H1 (cell line): Measurements from ENCODE around the gene TRIM60. TPM values are rescaled to one million over a fixed set of nuclear protein-coding genes. Genes with fewer than 3 reads are reported as not detected.
A peak's percentile ranks its signal among the peaks of the same experiment; 100 is the strongest.

Experiments
- CTCF ChIA-PET: fragments of 300-600 bp; sonication (Branson Sonifier 250); formaldehyde crosslinking; loops from one replicate; lab custom pipeline; 2021; ENCODE audit not compliant: partially characterized antibody; lab: Charles Lee
- POLR2A ChIA-PET: fragments of 300-600 bp; sonication (Branson Sonifier 250); formaldehyde crosslinking; loops from one replicate; lab custom pipeline; 2021; ENCODE audit warnings: inconsistent platforms; ENCODE audit not compliant: partially characterized antibody; lab: Charles Lee
- DNase-seq, 2 experiments: peaks; one replicate each; pipeline versions ENCODE4 v3.0.0 to v3.0.0-alpha.2; 2010 to 2022; ENCODE audit warnings: low spot score in 2 of 2, low read depth in 1 of 2, mixed read lengths in 1 of 2
- FAIRE-seq: peaks from 2 replicates; lab custom pipeline; 2011; peaks lifted over from hg19 to GRCh38; lab: Jason Lieb, UNC
- H2AFZ ChIP-seq: 2 replicates; pipeline ENCODE4 v1.8.1; 2012; ENCODE audit warnings: low read length, inconsistent platforms
- H2AK5ac ChIP-seq: 2 replicates; pipeline ENCODE4 v1.6.1; 2013; ENCODE audit warnings: low read depth, low read length
- H2BK120ac ChIP-seq: replicated peaks from 2 replicates; pipeline ENCODE3; 2013; ENCODE audit warnings: low read depth, low read length, inconsistent platforms
- H2BK12ac ChIP-seq: 2 replicates; pipeline ENCODE4 v1.6.1; 2013; ENCODE audit warnings: low read depth, low read length
- H2BK15ac ChIP-seq: 2 replicates; pipeline ENCODE4 v1.6.1; 2013; ENCODE audit warnings: low read length
- H2BK20ac ChIP-seq: 2 replicates; pipeline ENCODE4 v1.6.1; 2013; ENCODE audit warnings: low read length
- H2BK5ac ChIP-seq: 2 replicates; pipeline ENCODE4 v1.6.1; 2013; ENCODE audit warnings: low read depth, low read length
- H3K14ac ChIP-seq: 2 replicates; pipeline ENCODE4 v1.6.1; 2013; ENCODE audit warnings: inconsistent platforms; ENCODE audit not compliant: insufficient read length
- H3K18ac ChIP-seq: 2 replicates; pipeline ENCODE4 v1.6.1; 2013; ENCODE audit warnings: low read length; ENCODE audit errors: extremely low read depth
- H3K23ac ChIP-seq: 2 replicates; pipeline ENCODE4 v1.6.1; 2013; ENCODE audit warnings: inconsistent platforms; ENCODE audit not compliant: insufficient read length
- H3K23me2 ChIP-seq: 2 replicates; pipeline ENCODE4 v1.6.1; 2013; ENCODE audit warnings: low read depth, low read length
- H3K27ac ChIP-seq: 2 replicates; pipeline ENCODE4 v1.6.1; 2011; ENCODE audit warnings: low read depth, low read length, inconsistent platforms
- H3K27me3 ChIP-seq, 4 experiments: replicated peaks in 1 of 4; 1 replicate in 1 of 4; 2 replicates in 3 of 4; pipeline versions ENCODE4 v1.6.1 to v1.8.1; 2011 to 2013; ENCODE audit warnings: low read length in 3 of 4, mild to moderate bottlenecking in 3 of 4, inconsistent platforms in 2 of 4, mixed read lengths in 2 of 4, moderate library complexity in 1 of 4; ENCODE audit not compliant: control insufficient read depth in 3 of 4, insufficient read depth in 3 of 4; ENCODE audit errors: extremely low read depth in 1 of 4
- H3K36me3 ChIP-seq, 4 experiments: 2 replicates each; pipeline versions ENCODE4 v1.6.1 to v1.8.1; 2011 to 2013; ENCODE audit warnings: mild to moderate bottlenecking in 4 of 4, low read length in 3 of 4, moderate library complexity in 2 of 4, control low read depth in 1 of 4, inconsistent platforms in 1 of 4; ENCODE audit not compliant: insufficient read depth in 4 of 4, control insufficient read depth in 2 of 4
- H3K4ac ChIP-seq: replicated peaks from 2 replicates; pipeline ENCODE3; 2013; ENCODE audit warnings: low read length, low read depth, mixed read lengths, inconsistent platforms; ENCODE audit not compliant: insufficient read length
- H3K4me1 ChIP-seq, 4 experiments: replicated peaks in 1 of 4; 1 replicate in 1 of 4; 2 replicates in 3 of 4; pipeline versions ENCODE4 v1.6.1 to v1.8.1; 2011 to 2013; ENCODE audit warnings: low read length in 3 of 4, inconsistent platforms in 2 of 4, mixed read lengths in 1 of 4; ENCODE audit not compliant: insufficient read depth in 4 of 4, control insufficient read depth in 3 of 4
- H3K4me2 ChIP-seq, 2 experiments: 2 replicates each; pipeline versions ENCODE4 v1.6.1 to v1.8.1; 2011 to 2013; ENCODE audit warnings: low read depth in 2 of 2, low read length in 2 of 2, control low read depth in 1 of 2, inconsistent platforms in 1 of 2, mild to moderate bottlenecking in 1 of 2; ENCODE audit not compliant: insufficient read depth in 1 of 2
- H3K4me3 ChIP-seq, 4 experiments: fragments of 200-600, 300-600 bp in 1 of 4; sonication (generic), shearing (Covaris generic), sonication (Bioruptor Twin) in 1 of 4; 2 replicates each; pipeline versions ENCODE4 v1.5.1 to v1.8.1; 2011 to 2016; ENCODE audit warnings: low read length in 4 of 4, low read depth in 3 of 4, control low read depth in 2 of 4, inconsistent platforms in 2 of 4, mild to moderate bottlenecking in 2 of 4, mixed read lengths in 1 of 4, moderate library complexity in 1 of 4; ENCODE audit not compliant: insufficient read depth in 2 of 4; ENCODE audit errors: extremely low read depth in 1 of 4
- H3K56ac ChIP-seq: replicated peaks from 2 replicates; pipeline ENCODE3; 2013; ENCODE audit warnings: low read depth, mild to moderate bottlenecking, mixed read lengths, low read length, inconsistent platforms; ENCODE audit not compliant: insufficient read length
- H3K79me1 ChIP-seq: 2 replicates; pipeline ENCODE4 v1.6.1; 2013; ENCODE audit warnings: low read depth, low read length, control low read depth
- H3K79me2 ChIP-seq, 2 experiments: 2 replicates each; pipeline versions ENCODE4 v1.6.1 to v1.8.1; 2012 to 2013; ENCODE audit warnings: low read length in 2 of 2, mild to moderate bottlenecking in 2 of 2, inconsistent platforms in 1 of 2; ENCODE audit not compliant: insufficient read depth in 2 of 2, control insufficient read depth in 1 of 2
- H3K9ac ChIP-seq, 4 experiments: replicated peaks in 1 of 4; 1 replicate in 1 of 4; 2 replicates in 3 of 4; pipeline versions ENCODE4 v1.6.1 to v1.8.1; 2011 to 2013; ENCODE audit warnings: low read depth in 3 of 4, low read length in 3 of 4, control low read depth in 2 of 4, mild to moderate bottlenecking in 2 of 4, moderate library complexity in 2 of 4, inconsistent platforms in 1 of 4; ENCODE audit errors: extremely low read depth in 1 of 4
- H3K9me3 ChIP-seq, 2 experiments: 2 replicates each; pipeline versions ENCODE4 v1.6.1 to v1.8.1; 2012 to 2013; ENCODE audit warnings: mild to moderate bottlenecking in 2 of 2, moderate library complexity in 2 of 2, control low read depth in 1 of 2, inconsistent platforms in 1 of 2, low read depth in 1 of 2, low read length in 1 of 2, mixed read lengths in 1 of 2; ENCODE audit not compliant: insufficient read depth in 2 of 2
- H4K20me1 ChIP-seq, 2 experiments: replicated peaks in 1 of 2; 2 replicates each; pipeline versions ENCODE3 to v1.8.1; 2011 to 2013; ENCODE audit warnings: inconsistent platforms in 2 of 2, low read length in 2 of 2, mild to moderate bottlenecking in 1 of 2; ENCODE audit not compliant: insufficient read depth in 2 of 2, control insufficient read depth in 1 of 2
- H4K5ac ChIP-seq: 2 replicates; pipeline ENCODE4 v1.6.1; 2013; ENCODE audit warnings: low read length, low read depth, mixed read lengths, inconsistent platforms; ENCODE audit not compliant: insufficient read length
- H4K8ac ChIP-seq: 2 replicates; pipeline ENCODE4 v1.8.0; 2013; ENCODE audit warnings: mild to moderate bottlenecking, moderate library complexity, low read length, inconsistent platforms; ENCODE audit not compliant: insufficient read depth; ENCODE audit errors: extremely low read depth
- H4K91ac ChIP-seq: replicated peaks from 2 replicates; pipeline ENCODE3; 2013; ENCODE audit warnings: low read length, mixed read lengths, inconsistent platforms; ENCODE audit not compliant: insufficient read length
- BCL11A ChIP-seq, 2 experiments: IDR thresholded peaks; one replicate each; pipeline ENCODE4 v1.6.1; 2011; ENCODE audit warnings: low read depth in 2 of 2, low read length in 2 of 2, mild to moderate bottlenecking in 2 of 2
- BRCA1 ChIP-seq: IDR thresholded peaks from 2 replicates; pipeline ENCODE4 v1.6.1; 2012; ENCODE audit warnings: low read depth, low read length, improper control_type of control experiment
- CBX5 ChIP-seq: fragments of 300-800, 300-1000 bp; sonication (generic); IDR thresholded peaks from 2 replicates; pipeline ENCODE4 v1.7.1; 2016; ENCODE audit warnings: antibody characterized with exemption, low read length, low read depth
- CHD1 ChIP-seq: IDR thresholded peaks from 2 replicates; pipeline ENCODE4 v1.6.1; 2012; ENCODE audit warnings: low read depth, low read length, improper control_type of control experiment
- CTBP2 ChIP-seq: IDR thresholded peaks from 2 replicates; pipeline ENCODE4 v1.7.0; 2011; ENCODE audit warnings: borderline replicate concordance, mild to moderate bottlenecking, moderate library complexity, mixed read lengths, low read length; ENCODE audit not compliant: insufficient read depth, insufficient read length
- KDM1A ChIP-seq: fragments of 200-600, 300-600 bp; sonication (generic); IDR thresholded peaks from 2 replicates; pipeline ENCODE4 v1.7.1; 2016; ENCODE audit warnings: mild to moderate bottlenecking, low read length, borderline replicate concordance
- KDM4A ChIP-seq: IDR thresholded peaks from one replicate; pipeline ENCODE4 v1.7.1; 2012; ENCODE audit warnings: low read depth, mild to moderate bottlenecking, moderate library complexity, low read length, inconsistent platforms; ENCODE audit not compliant: severe bottlenecking
- NRF1 ChIP-seq: IDR thresholded peaks from 2 replicates; pipeline ENCODE4 v1.6.1; 2011; ENCODE audit warnings: mild to moderate bottlenecking, low read depth, low read length, improper control_type of control experiment
- POLR2A ChIP-seq, 2 experiments: IDR thresholded peaks; 1 replicate in 1 of 2; 2 replicates in 1 of 2; pipeline ENCODE4 v1.6.1; 2011; ENCODE audit warnings: low read depth in 2 of 2, low read length in 2 of 2, mild to moderate bottlenecking in 2 of 2; ENCODE audit errors: control extremely low read depth in 1 of 2
- POLR2AphosphoS5 ChIP-seq: IDR thresholded peaks from 2 replicates; pipeline ENCODE4 v1.6.1; 2011; ENCODE audit warnings: low read depth, low read length
- RNF2 ChIP-seq: fragments of 200-900, 300-1000 bp; sonication (generic); IDR thresholded peaks from 2 replicates; pipeline ENCODE4 v1.7.1; 2016; ENCODE audit warnings: borderline replicate concordance, low read depth, mild to moderate bottlenecking, antibody characterized with exemption, low read length; ENCODE audit not compliant: poor library complexity, severe bottlenecking; ENCODE audit errors: missing control alignments
- SIX5 ChIP-seq: IDR thresholded peaks from 2 replicates; pipeline ENCODE4 v1.6.1; 2011; ENCODE audit warnings: mild to moderate bottlenecking, low read depth, low read length
- WGBS, 2 experiments: shearing (Covaris generic) in 1 of 2; methylation state at CpG; one replicate each; pipeline versions ENCODE4 v1.1.6 to v1.1.7; 2013 to 2015; ENCODE audit warnings: low lambda C conversion rate in 2 of 2, mixed read lengths in 2 of 2, inconsistent platforms in 1 of 2, low coverage in 1 of 2, missing lambda C conversion rate in 1 of 2; ENCODE audit not compliant: insufficient replicate concordance in 2 of 2, insufficient coverage in 1 of 2, insufficient read length in 1 of 2; ENCODE audit errors: extremely low coverage in 1 of 2, missing lambda C conversion rate in 1 of 2; 5-methylcytosine and 5-hydroxymethylcytosine counted together
- polyA plus RNA-seq, 7 experiments: library from polyadenylated mRNA; depleted of rRNA in 3 of 7; stranded (reverse) in 5 of 7; unstranded in 2 of 7; fragments of >200 nt in 5 of 7; fragments of 200-250 nt in 2 of 7; gene quantifications; 1 replicate in 5 of 7; 2 replicates in 1 of 7; 4 replicates in 1 of 7; pipeline versions ENCODE4 v1.2.1 to v1.2.3, GENCODE V29; 2011 to 2013; ENCODE audit warnings: missing spikeins in 2 of 7, mixed read lengths in 2 of 7
- total RNA-seq: library from RNA; stranded (reverse); fragmentation: NEBNext Ultra II Directional; extraction: Animal tissue kit (Norgen Biotek cat#: 25700); gene quantifications from 2 replicates; pipeline ENCODE4 v1.2.1, GENCODE V29; 2021

Gene TRIM60
- total and polyA plus RNA-seq, 2 of the 8 experiments (the other 6 are each of a cell fraction or from before 2014, with no cell fraction given), result not detected

DNA sequence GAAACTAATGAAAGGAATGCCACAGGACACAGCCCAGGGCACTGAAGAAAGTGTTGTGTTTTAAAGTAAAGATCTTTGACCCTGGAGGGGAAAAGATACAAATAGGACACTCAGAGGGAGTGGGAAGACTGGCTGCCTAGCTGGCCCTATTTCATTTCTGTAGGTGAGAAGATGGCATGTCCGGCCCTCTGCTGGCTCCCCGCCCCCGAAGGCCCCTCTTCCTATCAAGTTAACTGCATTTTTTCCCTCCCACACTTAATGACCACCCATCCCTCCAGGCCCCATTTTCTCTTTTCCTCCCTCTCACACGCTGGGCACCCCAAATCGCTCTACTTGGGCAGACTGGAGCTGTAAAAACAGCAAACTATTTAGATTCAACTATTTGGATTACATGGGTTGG lies 16.4 kb downstream of the TRIM60 start:
- Histone ChIP-seq H3K79me1 (no peaks in the 10 kb centered on the region), H3K4me3 (no peak overlapping the region), H3K9me3 (no peaks in the 10 kb centered on the region), H3K56ac (no peak overlapping the region), H3K27me3 (no peaks in the 10 kb centered on the region), H3K36me3 (no peaks in the 10 kb centered on the region), H3K4me2 (no peak overlapping the region), H3K9ac (no peak overlapping the region), H3K23me2 (no peaks in the 10 kb centered on the region), H3K4me1 (no peaks in the 10 kb centered on the region), H3K79me2 (no peaks in the 10 kb centered on the region), H2BK15ac (no peak overlapping the region), H2BK5ac (no peak overlapping the region), H4K91ac (no peak overlapping the region), H4K20me1 (no peaks in the 10 kb centered on the region), H2AFZ (peak overlapping the region; percentile 35; the same call in 1 of the 2 replicates), H2BK12ac (no peak overlapping the region), H2BK20ac (no peak overlapping the region), H3K14ac (no peak overlapping the region), H2AK5ac (no peak overlapping the region), H3K27ac (no peak overlapping the region), H4K8ac (no peak overlapping the region), H3K4ac (no peak overlapping the region), H2BK120ac (no peak overlapping the region), H4K5ac (no peak overlapping the region), H3K23ac (no peak overlapping the region), H3K18ac (no peak overlapping the region)
- no peak for FAIRE-seq
- 76% methylated on average over 5 of the region's 5 CpGs; no CpG with 5 or more reads in 1 of the 2 experiments for WGBS, 2 experiments
- ChIA-PET CTCF (interaction anchor here (0.6 to 1.8 kb wide), 6 partner anchors 13 to 113 kb away, joined by 3 to 13 read pairs (median 4); no protein-coding TSS in a partner anchor), POLR2A (no interaction called here)
- DNase-seq, result no peak
- TF ChIP-seq NRF1 (no peak), POLR2A (IDR thresholded peaks at IDR 0.05; ENCODE audit: control extremely low read depth in 1 of 2, low read depth in 2 of 2, low read length in 2 of 2) (no peak), BCL11A (IDR thresholded peaks at IDR 0.05; ENCODE audit: low read depth in 2 of 2, low read length in 2 of 2) (no peak), CHD1 (no peak), SIX5 (no peak), KDM4A (no peak), KDM1A (no peak), CBX5 (no peak), CTBP2 (no peak), RNF2 (no peak), POLR2AphosphoS5 (no peak), BRCA1 (no peak)
